IPS-NIHi11 (cell line): ENCODE results near the gene PLEKHG4.

Source experiments
- DNase-seq: peaks from one replicate; pipeline ENCODE4 v3.0.0; 2012; ENCODE audit warnings: mixed read lengths, low spot score

PLEKHG4 gene

DNA sequence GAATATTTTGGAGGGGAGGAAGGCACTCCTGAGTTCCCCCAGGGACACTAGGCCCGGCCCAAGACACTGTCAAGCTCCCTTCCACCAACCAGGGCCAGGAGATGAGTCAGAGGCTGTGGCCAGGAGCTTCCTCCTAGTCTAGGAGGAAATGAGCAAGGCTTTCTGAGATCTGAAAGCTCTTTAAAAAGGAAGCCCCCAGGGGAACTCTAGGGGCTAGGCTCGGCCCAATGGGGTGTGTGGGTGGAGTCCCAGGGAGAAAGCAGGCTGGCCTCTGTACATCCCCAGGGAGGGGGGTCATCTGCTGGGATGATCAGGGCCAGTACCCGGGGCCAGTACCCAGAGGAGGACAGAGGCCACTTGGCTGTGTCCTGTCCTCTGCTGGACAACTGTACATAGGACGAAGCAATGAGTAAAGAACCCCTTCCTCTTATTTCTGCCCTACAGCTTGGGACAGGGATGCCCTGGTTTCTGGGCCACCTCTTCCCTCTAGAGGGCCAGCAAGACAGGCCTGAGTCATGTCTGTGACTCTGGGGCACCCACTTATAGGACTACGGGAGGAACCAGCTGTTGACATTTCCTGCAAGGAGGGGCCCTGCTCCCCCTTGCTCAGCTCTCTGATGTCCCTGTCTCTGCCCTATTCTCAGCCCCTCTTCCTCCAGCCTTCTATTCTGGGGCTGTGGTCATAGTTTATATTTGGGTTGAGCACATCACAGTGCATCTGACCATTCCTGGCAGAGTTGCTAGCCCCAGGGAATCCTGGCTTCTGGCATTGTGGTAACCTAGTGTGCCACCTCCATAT lies 34.7 kb upstream of the PLEKHG4 start:
- no peak for DNase-seq

- DNase-seq = no peak
Measured at GRCh38 chr16:67245186-67245585, 34.1 kb upstream of the PLEKHG4 start.

DNA sequence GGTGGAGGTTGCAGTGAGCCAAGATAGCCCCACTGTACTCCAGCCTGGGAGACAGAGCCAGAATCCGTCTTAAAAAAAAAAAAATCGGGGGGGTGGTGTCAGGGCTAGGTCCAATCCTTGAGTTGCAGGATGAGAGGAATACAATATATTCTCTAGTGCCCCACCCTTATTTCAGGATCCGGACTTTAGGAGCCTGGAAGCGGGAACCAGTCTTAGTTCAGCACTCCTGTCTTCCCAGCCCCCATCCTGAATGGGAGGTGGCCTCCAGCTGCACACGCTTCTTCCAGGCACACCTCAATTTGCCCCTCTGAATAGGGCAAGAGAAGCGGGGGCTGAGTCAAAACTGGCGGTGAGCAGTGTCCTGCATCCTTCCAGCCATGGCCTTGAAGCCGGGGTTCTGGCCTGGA lies 33.7 kb upstream of the PLEKHG4 start:
- DNase-seq = no peak

- DNase-seq = peak; percentile 77
Measured at GRCh38 chr16:67246081-67246755, 33.1 kb upstream of the PLEKHG4 start.

DNA sequence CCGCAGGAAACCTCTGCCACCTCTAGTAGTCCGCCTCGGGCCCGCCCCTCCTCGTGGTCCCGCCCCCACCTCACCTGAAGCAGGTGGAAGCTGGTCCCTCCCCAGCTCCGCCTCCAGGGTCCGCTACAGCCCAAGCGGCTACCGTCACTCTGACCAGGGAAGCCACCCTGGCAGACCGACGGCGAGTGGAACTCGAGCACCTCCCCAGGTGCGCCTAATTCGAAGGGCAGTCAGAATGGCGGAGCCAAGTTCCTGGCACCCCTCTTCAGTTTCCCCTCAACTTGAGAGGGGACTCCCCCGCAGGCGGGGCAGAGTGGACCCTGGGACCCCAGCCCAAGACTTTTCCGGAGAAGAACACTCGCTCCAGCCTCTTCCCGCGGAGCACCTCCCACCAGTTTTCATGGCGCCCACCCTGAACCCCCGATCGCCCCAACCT lies 32.6 kb upstream of the PLEKHG4 start:
- DNase-seq = peak; percentile 81

DNA sequence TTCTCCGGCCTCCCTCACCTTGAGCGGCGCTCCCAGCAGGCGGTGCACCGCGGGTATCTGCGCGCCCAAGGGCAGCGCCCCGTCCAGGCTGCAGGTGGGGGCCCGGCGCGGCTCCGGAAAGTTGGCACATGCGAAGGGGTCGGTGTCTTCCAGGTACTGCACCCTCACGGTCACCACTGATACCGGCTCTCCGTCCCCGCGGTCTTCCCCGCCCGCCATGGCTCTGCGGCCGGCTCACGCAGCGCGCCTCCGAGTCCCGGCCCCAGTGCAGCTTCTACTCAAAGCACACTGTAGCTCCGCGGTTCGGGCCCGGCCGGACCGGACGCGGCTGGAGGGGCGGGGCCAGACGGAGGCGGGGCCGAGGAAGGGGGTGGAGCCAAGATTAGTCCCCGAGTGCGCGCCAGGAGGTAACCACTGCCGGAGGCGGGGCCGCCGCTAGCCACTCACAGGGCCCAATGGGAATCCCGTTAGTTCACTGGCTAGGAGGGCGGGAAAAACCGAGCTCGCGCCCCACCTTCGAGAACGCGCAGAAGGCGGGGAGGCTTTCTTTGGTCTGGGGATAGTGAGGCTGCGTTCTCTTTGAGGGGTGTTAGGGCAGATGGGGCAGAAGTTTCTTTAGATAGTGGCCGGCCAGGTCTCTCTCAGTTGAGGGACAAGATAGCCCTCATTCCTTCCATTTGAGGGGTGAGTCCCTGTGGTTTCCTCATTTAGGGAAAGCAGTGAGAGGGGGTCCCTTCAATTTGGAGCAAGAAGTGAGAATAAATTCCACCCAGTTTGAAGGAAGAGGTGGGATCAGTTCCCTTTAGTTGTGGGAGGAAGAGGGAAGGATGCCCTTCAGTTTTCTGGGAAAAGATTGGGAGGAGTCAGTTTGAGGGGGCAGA lies 31.9 kb upstream of the PLEKHG4 start, which contains the start of gene FHOD1:
TSS of gene FHOD1 (minus strand) at position 290 of the 881 bp plus-strand sequence. CDS start at position 219, 71 bp downstream.
- DNase-seq = peak; percentile 91

- no peak for DNase-seq
Measured at GRCh38 chr16:67248073-67248400, 31.3 kb upstream of the PLEKHG4 start.

- DNase-seq = peak; percentile 68
Measured at GRCh38 chr16:67248401-67249177, 30.7 kb upstream of the PLEKHG4 start, which contains the start of gene SLC9A5. TSS of gene SLC9A5 (plus strand) at chr16:67248979. CDS start at chr16:67249015, 36 bp downstream.

GRCh38 chr16:67249178-67250044 lies 29.9 kb upstream of the PLEKHG4 start:
- no peak for DNase-seq

- DNase-seq = no peak
Measured at GRCh38 chr16:67250045-67250327, 29.3 kb upstream of the PLEKHG4 start.

DNA sequence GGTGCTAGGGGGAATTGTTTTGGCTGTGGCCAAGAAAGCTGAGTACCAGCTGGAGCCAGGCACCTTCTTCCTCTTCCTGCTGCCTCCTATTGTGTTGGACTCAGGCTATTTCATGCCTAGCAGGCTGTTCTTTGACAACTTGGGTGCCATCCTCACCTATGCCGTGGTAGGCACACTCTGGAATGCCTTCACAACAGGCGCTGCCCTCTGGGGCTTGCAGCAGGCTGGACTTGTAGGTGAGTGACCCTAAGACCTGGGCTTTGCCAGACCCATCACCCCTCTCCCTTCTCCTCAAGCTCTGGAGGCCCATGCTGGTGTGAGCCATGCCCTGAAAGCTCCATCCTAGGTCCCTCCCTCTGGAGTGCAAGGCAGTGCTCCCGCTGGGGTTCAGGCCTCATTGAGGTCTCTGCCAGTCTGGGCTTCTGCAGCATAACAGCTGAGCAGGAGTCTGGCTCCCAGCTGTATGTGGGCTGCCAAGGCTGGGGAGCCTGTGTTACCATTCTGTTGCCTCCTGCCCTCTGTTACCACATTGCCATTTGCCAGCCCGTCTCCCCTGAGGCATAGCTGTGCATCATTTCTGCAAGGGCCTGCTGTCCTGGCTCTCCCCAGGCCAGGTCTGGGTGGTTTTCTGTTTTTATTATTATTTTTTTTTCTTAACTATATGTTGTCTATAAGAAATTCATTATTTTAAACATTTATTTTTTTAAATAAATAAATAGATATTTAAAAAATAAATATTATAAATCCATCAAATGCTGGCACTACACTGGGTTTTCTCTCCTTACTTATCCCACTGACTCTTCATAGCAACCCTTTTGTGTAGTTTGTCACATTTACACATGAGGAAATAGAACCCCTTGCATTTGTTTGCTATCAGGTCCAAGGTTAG lies 26.5 kb upstream of the PLEKHG4 start:
- DNase-seq = no peak

DNA sequence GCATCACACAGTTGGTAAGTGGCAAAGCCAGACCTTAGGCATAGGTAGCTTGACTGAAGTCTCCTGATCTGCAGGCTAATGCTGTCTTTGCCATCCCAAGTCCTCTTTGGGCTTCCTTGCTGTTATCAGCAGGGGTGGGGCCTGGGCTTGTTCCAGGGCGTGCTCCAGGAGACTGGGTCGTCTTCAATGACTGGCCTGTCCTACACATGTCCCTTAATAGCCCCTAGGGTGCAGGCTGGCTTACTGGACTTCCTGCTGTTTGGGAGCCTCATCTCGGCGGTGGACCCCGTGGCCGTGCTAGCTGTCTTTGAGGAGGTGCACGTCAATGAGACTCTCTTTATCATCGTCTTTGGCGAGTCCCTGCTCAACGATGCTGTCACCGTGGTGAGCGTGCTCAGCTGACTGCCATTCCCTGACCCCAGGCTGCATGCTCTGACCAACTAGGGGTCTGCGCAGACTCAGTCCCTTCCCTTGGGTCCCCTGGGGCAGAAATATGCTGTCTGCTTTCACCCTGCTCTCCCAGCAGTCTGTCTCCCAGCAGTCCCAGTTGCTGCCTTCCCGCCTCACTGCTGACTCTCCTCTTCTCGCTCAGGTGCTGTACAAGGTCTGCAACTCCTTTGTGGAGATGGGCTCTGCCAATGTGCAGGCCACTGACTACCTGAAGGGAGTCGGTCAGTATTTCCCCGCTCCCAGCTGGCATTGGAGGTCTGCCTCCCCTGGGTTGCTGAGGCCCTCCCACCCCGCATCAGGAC lies 24.4 kb upstream of the PLEKHG4 start:
- DNase-seq = no peak

DNA sequence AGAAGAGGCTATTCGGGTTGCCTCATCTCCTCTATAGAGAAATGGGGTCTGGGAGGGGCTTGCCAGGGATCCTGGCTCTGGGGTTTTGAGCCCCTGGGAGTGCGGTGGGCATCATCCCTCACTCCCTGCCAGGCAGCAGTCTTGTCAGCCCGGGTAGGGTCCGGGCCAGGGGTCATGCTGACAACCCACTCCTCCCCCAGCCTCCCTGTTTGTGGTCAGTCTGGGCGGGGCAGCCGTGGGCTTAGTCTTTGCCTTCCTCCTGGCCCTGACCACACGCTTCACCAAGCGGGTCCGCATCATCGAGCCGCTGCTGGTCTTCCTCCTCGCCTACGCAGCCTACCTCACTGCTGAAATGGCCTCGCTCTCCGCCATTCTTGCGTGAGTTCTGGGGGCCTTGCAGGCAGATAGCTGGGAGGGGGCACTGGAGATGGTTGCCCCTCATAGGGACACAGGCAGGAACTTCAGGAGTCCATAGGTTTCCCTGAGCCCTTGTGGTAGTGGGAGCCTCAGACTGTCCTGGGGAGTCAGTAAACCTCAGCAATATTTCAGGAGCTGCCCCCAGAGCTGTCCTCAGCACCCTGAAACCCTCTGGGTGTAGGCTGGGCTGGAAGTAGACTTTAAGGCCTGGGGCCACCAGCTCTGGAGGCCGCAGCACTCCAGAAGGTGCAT lies 23.6 kb upstream of the PLEKHG4 start:
- DNase-seq = no peak

- DNase-seq = no peak
Measured at GRCh38 chr16:67256701-67257230, 22.6 kb upstream of the PLEKHG4 start.

GRCh38 chr16:67257486-67258160 lies 21.7 kb upstream of the PLEKHG4 start:
- DNase-seq = no peak

DNA sequence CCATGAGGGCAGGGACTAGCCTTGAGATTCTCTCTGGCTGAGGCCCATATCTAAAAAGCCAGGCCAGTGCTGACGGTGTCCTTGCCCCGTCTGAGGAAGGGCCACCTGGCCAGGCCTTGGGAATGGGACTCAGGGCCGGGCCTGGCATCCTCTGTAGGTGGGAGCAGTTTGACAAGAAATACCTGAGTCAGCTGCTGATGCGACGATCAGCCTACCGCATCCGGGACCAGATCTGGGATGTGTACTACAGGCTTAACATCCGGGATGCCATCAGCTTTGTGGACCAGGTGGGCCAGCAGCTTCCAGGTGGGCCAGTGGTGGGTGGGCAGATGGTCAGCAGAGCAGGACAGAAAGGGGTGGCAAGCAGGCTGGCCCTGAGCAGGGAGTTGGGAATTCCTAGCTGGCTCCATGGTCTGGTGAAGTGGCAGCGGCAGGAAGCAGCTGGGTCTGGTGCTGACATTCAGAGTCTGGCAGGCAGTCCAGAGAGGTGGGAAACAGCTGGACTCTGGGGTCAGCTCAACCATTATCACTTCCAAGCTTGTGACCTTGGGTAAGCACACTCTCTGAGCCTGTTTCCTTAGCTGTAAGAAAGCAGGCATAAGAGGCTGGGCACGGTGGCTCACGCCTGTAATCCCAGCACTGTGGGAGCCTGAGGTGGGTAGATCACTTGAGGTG lies 21.0 kb upstream of the PLEKHG4 start:
- no peak for DNase-seq

- DNase-seq = no peak
Measured at GRCh38 chr16:67259705-67260104, 19.6 kb upstream of the PLEKHG4 start.
